Activated CD4-positive, alpha-beta T cell treated with anti-CD3 and anti-CD28 coated beads for 4 hours (primary cell): ENCODE results near the gene MCC.
"Not testable (repeated sequence)": the region's sequence is repeated elsewhere in the genome, so short reads cannot be mapped to it uniquely, and the experiment has no call there.

Experiments
- DNase-seq, 2 donors: peaks; one replicate each; pipeline ENCODE4 v3.0.0-alpha.2; 2020

The MCC gene

DNA sequence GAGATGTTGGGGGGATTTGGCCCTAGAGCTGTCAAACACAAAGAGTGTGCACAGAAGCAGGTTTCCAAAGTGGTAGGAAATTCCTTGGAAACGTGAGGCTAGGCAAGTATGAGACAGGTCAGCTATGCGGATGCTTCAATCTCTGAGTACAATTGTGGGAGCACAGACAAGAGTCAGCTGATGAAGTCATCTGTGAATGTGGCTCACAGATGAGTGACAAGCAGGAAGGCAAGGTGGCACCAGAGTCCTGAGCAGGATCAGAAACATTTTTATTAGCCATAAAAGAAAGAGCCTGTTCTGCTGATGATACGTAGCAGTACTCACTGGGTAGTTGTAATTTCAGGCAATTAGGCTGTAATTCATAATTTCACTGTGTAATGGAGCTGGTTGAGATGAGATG lies 394.7 kb downstream of the MCC start:
- DNase-seq, result no peak

- DNase-seq, result no peak
These were observed 395.6 kb downstream of the MCC start for GRCh38 chr5:113092683-113093082.

GRCh38 chr5:113091622-113092021 lies 396.6 kb downstream of the MCC start:
- DNase-seq, result no peak

DNA sequence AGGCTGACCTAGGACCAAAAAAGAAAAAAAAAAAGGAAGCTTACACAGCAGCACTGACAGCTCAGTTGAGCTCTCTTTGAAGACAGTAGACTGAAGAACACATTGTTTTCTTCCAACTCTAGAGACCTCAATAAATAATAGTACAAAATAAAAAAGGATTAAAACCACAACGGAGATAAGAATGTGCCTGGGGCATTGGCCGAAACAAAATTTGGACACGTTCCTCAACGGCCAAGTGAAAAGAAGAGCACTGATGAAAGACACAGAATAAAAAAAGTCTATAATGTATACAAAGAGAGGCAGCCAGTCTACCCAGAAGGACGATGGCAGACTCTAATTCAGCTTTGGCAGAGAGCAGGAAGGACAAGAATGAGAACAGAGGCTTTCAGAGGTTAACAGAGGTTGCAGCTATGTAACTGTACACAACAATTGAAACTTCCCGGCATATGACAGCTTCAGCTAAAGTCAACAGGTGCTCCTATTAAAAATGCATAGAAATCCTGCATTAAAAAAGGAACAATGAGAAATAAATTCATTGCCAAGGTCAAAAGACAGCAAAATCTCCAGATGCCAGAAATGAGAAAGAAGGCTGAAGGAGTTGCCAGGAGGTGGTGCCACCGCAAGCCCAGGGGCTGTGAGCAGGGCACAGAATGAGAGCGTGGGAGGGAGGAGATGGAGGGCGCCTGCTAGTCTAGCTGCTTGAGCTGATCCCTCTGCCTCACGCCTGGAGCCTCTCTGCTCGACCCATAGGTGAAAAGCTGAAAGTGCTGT lies 397.7 kb downstream of the MCC start:
- DNase-seq, result no peak

- DNase-seq, result no peak
These were observed 398.5 kb downstream of the MCC start for GRCh38 chr5:113089653-113090335.

GRCh38 chr5:113087976-113088514 lies 400.2 kb downstream of the MCC start:
- DNase-seq, result no peak

DNA sequence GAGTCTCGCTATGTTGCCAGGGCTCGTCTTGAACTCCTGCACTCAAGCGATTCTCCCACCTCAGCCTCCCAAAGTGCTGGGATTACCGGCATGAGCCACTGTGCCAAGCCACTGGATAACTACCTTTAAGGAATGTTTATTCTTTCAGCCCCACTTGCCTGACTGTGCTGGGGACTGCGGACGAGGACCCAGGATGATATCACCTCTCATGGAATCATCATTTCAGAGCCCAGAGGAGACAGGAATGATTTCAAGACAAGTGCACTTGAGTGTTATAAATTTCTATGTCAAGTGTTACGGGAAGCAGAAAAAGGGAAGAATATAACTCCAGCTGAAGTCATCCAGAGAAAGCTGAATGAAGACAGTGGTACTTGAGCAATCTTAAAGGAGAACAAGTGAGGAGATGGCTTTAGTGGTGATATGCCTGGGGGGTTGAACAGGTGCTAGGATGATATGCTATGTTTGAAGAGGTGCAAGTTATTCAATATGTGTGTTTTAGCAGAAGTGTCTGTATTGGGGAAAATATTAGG lies 402.3 kb downstream of the MCC start:
- no peak for DNase-seq

DNA sequence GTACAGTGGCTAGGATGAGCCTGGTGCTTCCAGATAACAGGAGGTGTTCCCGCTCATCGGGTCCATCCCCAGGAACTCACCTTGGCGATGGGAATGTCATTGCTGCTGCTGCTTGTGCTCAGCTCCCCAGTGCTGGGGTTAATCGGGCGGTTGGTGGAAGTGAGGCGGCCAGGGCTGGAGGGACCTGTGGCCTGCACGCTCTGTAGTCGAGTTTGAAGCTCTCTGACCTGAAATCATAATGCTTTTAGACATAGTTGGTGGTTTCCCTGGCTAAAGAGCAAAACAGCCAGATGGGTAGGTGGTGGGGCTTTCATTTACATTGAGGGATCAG lies 403.2 kb downstream of the MCC start:
- no peak for DNase-seq

- no peak for DNase-seq
These were observed 403.7 kb downstream of the MCC start for GRCh38 chr5:113084402-113085083.

DNA sequence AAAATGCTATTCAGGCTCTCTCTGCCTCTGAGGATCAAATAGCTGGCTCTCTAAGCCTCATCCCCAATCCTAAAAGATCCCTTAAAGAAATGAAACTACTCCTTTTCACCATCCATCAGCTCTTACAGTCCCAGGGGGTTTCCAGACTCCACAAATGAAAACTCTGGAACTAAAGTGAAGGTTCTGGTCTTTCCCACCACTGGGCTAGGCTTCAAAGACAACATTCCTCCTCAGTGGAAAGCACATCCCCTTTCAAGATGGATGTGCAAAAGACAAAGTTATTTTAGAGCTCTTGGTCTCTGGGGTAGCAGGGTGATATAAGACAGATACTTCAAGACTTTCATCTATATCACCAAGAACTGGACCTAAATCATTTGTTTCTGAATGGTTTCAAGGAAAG lies 404.8 kb downstream of the MCC start:
- no peak for DNase-seq

GRCh38 chr5:113082547-113082905 lies 405.7 kb downstream of the MCC start:
- no peak for DNase-seq

DNA sequence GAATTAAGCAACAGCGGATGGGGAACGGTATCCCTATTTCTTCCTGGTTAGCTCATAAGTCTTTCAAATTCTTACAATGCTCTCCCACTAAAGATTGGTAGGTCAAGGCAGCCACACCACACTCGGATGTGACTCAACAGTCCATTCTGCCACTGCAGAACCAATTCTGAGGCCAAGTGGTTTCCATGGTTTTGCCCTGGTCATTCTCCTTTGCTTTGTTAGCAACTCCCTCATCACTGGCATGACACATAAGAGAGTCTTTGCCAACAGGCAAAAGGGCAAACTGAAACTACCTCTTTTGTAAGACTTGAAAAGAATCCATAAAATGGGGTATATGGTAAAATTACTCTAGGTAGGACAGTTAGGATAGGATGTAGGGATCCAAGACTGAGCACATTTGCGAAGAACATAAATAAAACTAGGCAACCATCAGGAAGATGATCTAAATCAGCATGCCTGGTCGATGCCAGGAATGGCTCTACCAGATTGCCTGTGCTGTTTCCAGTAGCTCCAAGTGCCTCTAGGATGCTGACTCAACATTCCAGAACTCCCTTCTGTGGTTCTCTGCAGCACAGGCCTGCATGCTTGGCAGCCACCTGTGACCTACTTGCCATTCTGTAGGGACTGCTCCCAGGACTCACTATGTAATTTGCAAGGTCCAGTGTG lies 406.2 kb downstream of the MCC start:
- DNase-seq, result no peak

GRCh38 chr5:113081091-113081839 lies 407.0 kb downstream of the MCC start:
- no peak for DNase-seq

- not testable (repeated sequence) for DNase-seq
These were observed 411.6 kb downstream of the MCC start for GRCh38 chr5:113076649-113077048.

DNA sequence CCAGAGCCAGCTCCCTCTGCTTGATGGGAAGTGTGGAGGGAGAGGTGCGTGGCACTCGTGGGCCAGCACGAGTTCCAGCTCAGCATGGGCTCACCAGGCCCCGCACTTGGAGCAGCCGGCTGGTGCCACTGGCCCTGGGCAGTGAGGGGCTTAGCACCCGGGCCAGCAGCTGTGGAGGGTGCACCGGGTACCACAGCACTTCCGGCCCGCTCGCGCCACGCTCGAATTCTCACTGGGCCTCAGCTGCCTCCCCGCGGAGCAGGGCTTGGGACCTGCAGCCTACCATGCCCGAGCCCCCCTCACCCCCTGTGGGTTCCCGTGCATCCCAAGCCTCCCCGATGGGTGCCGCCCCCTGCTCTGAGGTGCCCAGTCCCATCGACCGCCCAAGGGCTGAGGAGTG lies 413.2 kb downstream of the MCC start:
- no peak for DNase-seq

GRCh38 chr5:113073629-113074034 lies 414.6 kb downstream of the MCC start:
- peak in 1 of 2 donors; percentile 7 for DNase-seq

GRCh38 chr5:113071401-113071800 lies 416.9 kb downstream of the MCC start:
- no peak for DNase-seq

DNA sequence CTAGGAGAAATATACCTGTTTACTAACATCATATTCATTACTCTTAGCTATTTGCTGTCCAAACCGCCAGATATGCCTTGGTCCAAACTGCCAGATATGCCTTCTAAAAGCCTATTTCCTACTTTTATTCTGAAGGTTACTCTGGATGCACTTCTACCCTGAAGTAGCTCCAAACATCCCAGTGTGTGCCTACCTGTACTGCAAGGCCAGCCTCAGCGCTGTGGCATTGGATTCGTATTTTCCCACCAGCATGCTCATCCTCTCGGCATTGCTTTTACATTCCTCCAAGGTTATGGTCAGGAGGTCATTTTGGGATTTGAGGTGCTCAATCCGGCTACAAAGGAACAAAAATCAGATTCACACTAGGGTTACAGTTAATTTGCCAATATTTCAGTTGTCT lies 417.4 kb downstream of the MCC start:
- no peak for DNase-seq

DNA sequence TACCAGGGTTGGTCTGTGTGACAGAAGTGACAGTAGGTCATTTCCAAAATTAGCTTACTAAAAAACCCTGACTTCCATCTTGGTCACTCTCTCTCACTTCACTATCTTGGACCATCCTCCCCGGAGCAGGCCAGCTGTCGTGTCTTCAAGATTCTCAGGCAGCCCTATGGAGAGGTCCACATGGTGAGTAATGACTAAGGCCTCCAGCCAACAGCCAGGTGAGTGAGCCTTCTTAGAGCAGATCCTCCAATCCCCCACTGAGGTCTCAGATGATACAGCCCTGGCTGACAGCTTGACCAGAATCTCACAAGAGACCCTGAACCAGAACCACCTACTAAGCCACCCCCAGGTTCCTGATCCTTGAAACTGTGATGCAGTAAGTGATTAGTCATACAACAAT lies 419.7 kb downstream of the MCC start:
- DNase-seq, result no peak

DNA sequence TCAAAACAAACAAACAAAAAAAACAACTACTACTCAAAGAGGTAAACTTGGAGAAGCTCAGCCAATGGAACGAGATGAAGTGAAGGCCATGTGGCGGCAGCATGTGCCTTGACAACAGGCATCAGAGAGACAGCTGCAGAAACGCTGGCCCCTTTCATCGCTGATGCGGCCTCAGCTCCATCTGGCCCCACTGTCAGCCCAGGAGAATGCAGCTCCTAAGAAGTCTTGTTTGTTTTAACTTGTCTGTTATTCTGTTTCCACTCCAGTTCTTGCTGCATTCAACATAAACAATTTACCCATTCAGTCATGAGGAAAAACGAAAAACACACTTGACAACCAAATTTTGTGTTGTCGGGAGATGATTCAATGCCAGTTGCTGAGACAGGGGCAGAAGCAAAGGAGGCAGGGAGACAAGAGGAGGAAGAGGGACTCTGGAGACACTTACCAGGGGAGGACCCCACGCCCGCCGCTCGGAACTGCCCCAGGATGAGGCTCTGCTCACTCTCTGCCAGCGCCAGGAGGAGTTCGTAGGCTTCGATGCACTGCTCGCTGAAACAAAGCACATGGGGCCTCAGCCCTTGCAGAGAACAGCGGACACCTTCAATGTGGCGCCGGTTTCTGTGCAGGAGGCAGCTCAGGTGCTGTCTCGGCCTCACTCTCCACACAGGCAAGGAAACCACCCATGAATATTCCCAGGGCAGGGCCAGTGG lies 420.5 kb downstream of the MCC start:
- no peak for DNase-seq

- no peak for DNase-seq
These were observed 422.6 kb downstream of the MCC start for GRCh38 chr5:113065626-113066025.

- DNase-seq, result no peak
These were observed 423.4 kb downstream of the MCC start for GRCh38 chr5:113064806-113065205.
